Smooth muscle cell of the brain vasculature (primary cell): ENCODE results near the gene FRMD4A.
A peak's percentile ranks its signal among the peaks of the same experiment; 100 is the strongest.

Experiments
- DNase-seq: peaks from one replicate; pipeline ENCODE4 v3.0.0-alpha.2; 2012; ENCODE audit warnings: low read depth, low spot score

FRMD4A gene

GRCh38 chr10:13820119-13820963 is 510.4 kb downstream of the FRMD4A start:
- no peak for DNase-seq

- peak; percentile 74 for DNase-seq
Observed at GRCh38 chr10:13816195-13816925, 514.4 kb downstream of the FRMD4A start.

DNA sequence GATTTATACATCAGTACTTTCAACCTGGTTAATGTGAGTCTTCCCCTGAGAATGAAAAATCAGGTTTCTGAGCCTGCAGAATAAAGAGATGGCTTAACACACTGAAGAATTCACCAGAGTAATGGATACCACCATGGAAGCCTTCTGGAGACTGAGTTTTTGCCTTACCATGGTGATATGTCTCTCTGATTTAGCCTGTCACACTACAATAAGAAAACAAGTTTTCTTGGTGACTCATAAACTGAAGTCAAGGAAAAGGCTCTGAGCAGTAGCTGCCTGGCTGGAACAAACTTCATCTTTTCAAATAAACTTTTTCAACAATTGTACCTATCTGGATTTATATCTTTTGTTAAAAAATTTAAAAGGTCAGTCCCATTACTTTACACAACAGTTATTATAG is 515.0 kb downstream of the FRMD4A start:
- DNase-seq: no peak

GRCh38 chr10:13813550-13813949 is 517.2 kb downstream of the FRMD4A start:
- DNase-seq: no peak

GRCh38 chr10:13812804-13813203 is 517.9 kb downstream of the FRMD4A start:
- DNase-seq: no peak

- DNase-seq: no peak
Observed at GRCh38 chr10:13810568-13810967, 520.2 kb downstream of the FRMD4A start.

- no peak for DNase-seq
Observed at GRCh38 chr10:13809427-13809826, 521.3 kb downstream of the FRMD4A start.

GRCh38 chr10:13808556-13809391 is 522.0 kb downstream of the FRMD4A start:
- no peak for DNase-seq

DNA sequence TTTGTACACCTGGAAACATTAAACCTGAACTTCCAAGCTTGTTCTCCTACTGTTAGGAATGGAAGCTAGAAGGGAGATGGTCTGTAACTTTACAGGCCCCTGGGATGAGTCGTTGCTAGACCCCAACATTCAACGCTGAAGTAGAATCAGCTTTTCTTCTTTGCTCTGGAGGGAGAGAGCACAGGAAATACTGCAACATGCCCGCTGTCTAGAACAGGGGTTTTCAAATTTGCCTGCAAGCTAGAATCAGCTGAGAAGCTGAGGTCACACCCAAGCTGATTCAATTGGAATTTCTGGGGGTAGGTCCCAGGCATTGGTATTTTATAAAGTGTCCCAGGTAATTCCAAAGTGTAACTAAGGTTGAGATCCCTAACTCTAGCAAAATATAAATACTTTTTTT is 524.3 kb downstream of the FRMD4A start:
- DNase-seq: no peak

- DNase-seq: no peak
Observed at GRCh38 chr10:13803566-13804554, 526.9 kb downstream of the FRMD4A start.

GRCh38 chr10:13801907-13802288 is 528.8 kb downstream of the FRMD4A start:
- no peak for DNase-seq

DNA sequence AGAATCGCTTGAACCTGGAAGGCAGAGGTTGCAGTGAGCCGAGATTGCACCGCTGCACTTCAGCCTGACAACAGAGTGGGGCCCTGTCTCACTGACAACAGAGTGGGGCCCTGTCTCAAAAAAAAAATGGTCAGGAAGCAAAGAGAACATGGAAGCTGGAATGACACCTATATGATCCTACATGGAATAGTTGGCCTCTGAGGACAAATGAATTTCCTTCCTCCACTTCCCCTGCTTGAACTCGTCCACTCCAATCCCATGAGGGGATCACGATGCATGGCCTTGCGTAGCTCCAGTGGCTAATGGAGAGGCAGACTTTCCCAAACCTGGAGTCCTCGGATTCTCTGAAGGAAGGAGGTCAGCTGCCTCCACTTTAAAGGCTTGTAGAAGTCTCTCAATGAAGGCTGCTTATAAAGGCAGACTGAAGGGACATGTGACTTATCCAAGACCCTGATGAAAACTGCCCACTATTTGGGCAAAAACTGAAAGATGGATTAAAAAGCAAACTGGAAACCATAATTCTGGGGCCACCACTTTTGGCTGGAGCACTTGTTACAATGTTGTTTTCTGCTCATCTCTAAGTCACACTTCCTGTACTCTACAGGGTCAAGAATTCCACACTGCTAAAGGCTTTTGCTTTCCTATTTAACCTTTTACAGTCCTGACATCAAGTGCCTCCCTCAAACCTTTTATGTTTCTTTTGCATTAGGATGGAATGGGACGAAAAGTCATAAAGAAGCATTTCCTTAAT is 529.4 kb downstream of the FRMD4A start:
- DNase-seq: no peak

GRCh38 chr10:13797164-13797563 is 533.6 kb downstream of the FRMD4A start:
- no peak for DNase-seq

GRCh38 chr10:13795653-13796555 is 534.8 kb downstream of the FRMD4A start:
- no peak for DNase-seq

- DNase-seq: no peak
Observed at GRCh38 chr10:13794992-13795612, 535.6 kb downstream of the FRMD4A start.

- no peak for DNase-seq
Observed at GRCh38 chr10:13792006-13792405, 538.7 kb downstream of the FRMD4A start.

- DNase-seq: no peak
Observed at GRCh38 chr10:13791483-13791882, 539.2 kb downstream of the FRMD4A start.

GRCh38 chr10:13790196-13790595 is 540.5 kb downstream of the FRMD4A start:
- no peak for DNase-seq

DNA sequence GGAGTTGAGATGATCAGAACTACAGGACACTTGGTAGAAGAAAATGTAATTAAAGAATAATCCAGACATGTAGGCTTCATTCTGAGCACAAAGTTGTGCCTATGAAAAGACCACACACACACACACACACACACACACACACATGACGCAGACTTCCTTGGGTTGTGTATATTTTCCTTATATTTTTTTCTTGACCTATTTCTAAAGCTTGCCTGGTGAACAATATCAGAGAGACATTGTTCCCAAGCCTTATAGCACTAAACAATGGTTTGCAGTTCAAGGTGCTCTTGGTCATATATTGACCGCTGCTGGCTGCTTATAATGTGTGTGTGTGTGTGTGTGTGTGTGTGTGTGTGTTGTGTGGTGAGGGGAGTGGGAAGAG is 541.3 kb downstream of the FRMD4A start:
- DNase-seq: no peak
